ENCODE results near the gene HDAC4. TPM values are rescaled to one million over a fixed set of nuclear protein-coding genes. Genes with fewer than 3 reads are reported as not detected.
A peak's percentile ranks its signal among the peaks of the same experiment; 100 is the strongest.

The HDAC4 gene
- total RNA-seq, 2 donors from 2014 or later: 9.3 to 139 TPM

DNA sequence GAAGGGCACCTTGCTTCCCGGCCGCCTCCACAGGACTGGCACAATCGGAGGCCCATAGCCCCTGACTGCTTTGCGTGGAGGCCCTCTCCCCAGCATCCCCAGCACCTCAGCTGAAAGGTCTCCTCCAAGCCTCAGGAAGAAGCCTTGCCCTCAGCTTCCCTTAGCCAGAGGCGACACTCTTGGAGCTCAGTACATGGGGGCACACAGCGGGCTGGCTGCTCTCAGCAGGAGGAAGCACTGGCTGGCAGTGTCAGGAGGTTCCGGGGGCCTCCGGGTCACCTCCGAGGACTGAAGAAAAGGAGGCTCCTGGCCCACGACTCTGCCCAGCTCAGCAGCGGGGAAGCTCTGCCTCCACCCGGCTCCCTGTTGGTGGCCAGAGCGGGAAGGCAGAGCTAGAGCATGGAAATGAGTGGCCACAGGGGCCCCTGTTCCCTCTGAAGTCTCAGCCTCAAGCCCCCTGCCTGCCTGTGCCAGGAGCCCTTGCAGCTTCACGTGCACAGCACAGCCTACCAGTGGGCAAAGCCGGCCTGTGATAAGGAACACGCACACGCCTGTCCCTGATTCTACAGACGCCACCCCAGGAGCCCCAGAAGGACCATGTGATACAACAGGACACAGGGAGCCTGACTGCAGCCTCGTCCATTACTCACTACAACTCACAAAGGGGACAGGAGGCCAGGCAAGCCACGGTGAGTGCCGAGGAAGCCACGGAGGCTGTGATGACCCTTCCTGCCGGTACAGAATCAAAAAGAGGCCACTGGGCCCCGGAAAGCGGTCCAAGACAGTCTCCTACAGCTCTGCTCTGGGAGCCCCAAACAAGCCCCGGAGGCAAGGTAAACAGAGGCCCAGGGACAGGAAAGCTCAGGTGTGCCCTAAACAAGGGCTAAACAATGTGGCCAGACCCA is 15.5 kb downstream of the HDAC4 start:
- no peak for ATAC-seq
- Histone ChIP-seq H3K4me3 (no peak overlapping the region), H3K36me3 (replicated peaks in 1 of 2; ENCODE audit: insufficient read depth in 1 of 2, low read depth in 2 of 2) (no peaks in the 10 kb centered on the region), H3K27ac (no peak overlapping the region), H3K4me1 (no peaks in the 10 kb centered on the region), H3K9me3 (no peaks in the 10 kb centered on the region), H3K27me3 (no peaks in the 10 kb centered on the region)
- 93% methylated on average over 16 to 25 of the region's 26 CpGs for WGBS, 2 donors
- DNase-seq: peak in 1 of 4 donors; percentile 3
- TF ChIP-seq POLR2A (IDR thresholded peaks at IDR 0.05): no peak
- TF ChIP-seq, protein P1, sequence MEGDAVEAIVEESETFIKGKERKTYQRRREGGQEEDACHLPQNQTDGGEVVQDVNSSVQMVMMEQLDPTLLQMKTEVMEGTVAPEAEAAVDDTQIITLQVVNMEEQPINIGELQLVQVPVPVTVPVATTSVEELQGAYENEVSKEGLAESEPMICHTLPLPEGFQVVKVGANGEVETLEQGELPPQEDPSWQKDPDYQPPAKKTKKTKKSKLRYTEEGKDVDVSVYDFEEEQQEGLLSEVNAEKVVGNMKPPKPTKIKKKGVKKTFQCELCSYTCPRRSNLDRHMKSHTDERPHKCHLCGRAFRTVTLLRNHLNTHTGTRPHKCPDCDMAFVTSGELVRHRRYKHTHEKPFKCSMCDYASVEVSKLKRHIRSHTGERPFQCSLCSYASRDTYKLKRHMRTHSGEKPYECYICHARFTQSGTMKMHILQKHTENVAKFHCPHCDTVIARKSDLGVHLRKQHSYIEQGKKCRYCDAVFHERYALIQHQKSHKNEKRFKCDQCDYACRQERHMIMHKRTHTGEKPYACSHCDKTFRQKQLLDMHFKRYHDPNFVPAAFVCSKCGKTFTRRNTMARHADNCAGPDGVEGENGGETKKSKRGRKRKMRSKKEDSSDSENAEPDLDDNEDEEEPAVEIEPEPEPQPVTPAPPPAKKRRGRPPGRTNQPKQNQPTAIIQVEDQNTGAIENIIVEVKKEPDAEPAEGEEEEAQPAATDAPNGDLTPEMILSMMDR (IDR thresholded peaks at IDR 0.05): no peak
- intact Hi-C loops (cut with DNase I): no loop called here

DNA sequence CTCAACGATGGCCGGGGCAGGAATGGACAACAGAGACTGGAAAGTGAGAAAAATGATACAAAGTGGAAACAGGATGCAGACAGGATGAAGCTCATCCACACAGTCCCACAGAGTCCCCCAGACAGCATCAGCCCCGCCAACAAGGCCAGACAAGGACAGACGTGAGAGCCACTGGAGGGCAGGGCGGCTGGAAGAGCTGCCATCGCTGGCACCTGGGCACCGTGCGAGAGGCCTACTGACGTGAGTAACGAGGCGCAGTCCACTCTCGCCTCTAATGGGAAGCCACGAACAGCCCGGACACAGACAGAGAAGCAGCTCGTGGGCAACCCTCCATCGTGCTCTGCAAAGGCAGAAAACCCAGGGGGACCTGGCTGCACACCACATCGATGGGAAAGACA is 17.1 kb downstream of the HDAC4 start:
- Histone ChIP-seq H3K27ac (no peak overlapping the region), H3K9me3 (no peaks in the 10 kb centered on the region), H3K4me1 (no peaks in the 10 kb centered on the region), H3K4me3 (no peak overlapping the region), H3K36me3 (replicated peaks in 1 of 2; ENCODE audit: insufficient read depth in 1 of 2, low read depth in 2 of 2) (no peaks in the 10 kb centered on the region), H3K27me3 (no peaks in the 10 kb centered on the region)
- TF ChIP-seq POLR2A (IDR thresholded peaks at IDR 0.05): no peak
- TF ChIP-seq, protein P1 (IDR thresholded peaks at IDR 0.05): no peak
- intact Hi-C loops (cut with DNase I): no loop called here
- DNase-seq (peak in 1 of 4 donors; percentile 1), ATAC-seq (no peak)
- 91 to 96% methylated on average over 14 to 17 of the region's 17 CpGs for WGBS, 2 donors

- Histone ChIP-seq H3K27me3 (no peaks in the 10 kb centered on the region), H3K9me3 (no peaks in the 10 kb centered on the region), H3K4me1 (no peaks in the 10 kb centered on the region), H3K4me3 (no peak overlapping the region), H3K27ac (no peak overlapping the region), H3K36me3 (replicated peaks in 1 of 2; ENCODE audit: insufficient read depth in 1 of 2, low read depth in 2 of 2) (no peaks in the 10 kb centered on the region)
- intact Hi-C loops (cut with DNase I): no loop called here
- WGBS, 2 donors: 93 to 94% methylated on average over 16 to 24 of the region's 24 CpGs
- ATAC-seq (no peak), DNase-seq (peak in 1 of 4 donors; percentile 9)
- TF ChIP-seq, protein P1 (IDR thresholded peaks at IDR 0.05): no peak
- no peak for TF ChIP-seq POLR2A (IDR thresholded peaks at IDR 0.05)
Observed at GRCh38 chr2:239383036-239383758, 17.6 kb downstream of the HDAC4 start.

GRCh38 chr2:239382384-239382880 is 18.4 kb downstream of the HDAC4 start:
- H3K4me3 ChIP-seq: no peak overlapping the region
- ATAC-seq (no peak), DNase-seq (peak in 1 of 4 donors; percentile 6)
- intact Hi-C loops (cut with DNase I): no loop called here
- no peaks in the 10 kb centered on the region for H3K9me3 ChIP-seq
- WGBS, 2 donors: 84 to 86% methylated on average over 6 of the region's 6 CpGs
- no peaks in the 10 kb centered on the region for H3K4me1 ChIP-seq
- TF ChIP-seq POLR2A (IDR thresholded peaks at IDR 0.05): no peak
- TF ChIP-seq, protein P1 (IDR thresholded peaks at IDR 0.05): no peak
- H3K27me3 ChIP-seq: no peaks in the 10 kb centered on the region
- H3K27ac ChIP-seq: no peak overlapping the region
- no peaks in the 10 kb centered on the region for H3K36me3 ChIP-seq (replicated peaks in 1 of 2; ENCODE audit: insufficient read depth in 1 of 2, low read depth in 2 of 2)
